ENCODE results near the gene DERL2. TPM values are rescaled to one million over a fixed set of nuclear protein-coding genes. Genes with fewer than 3 reads are reported as not detected.

The DERL2 gene
- total RNA-seq, 1 experiment from 2014 or later = 56.7 TPM

DNA sequence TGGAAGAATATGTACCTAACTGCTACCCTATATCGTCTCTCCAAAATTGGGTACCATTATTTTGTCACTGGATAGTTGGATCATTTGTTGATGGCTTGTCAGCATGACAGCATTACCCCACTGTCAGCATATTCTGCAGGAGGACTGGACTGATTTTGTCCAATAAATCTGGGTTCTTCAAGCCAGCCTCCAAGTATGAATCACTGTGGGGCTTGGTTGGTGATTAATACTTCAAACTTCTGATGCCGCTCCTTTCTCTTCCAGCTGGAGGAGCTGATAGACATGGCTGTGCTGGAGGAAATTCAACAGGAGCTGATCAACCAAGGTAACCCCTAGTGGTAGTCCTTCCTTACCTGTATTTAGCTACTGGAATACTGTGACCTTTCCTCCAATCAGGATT is 63.5 kb downstream of the DERL2 start:
- Mint-ChIP-seq H3K9me3 (ENCODE audit: low read depth, unreplicated experiment) (no peaks in the 10 kb centered on the region), H3K4me3 (ENCODE audit: low read depth, unreplicated experiment) (no peak overlapping the region), H3K27me3 (ENCODE audit: unreplicated experiment) (no peaks in the 10 kb centered on the region), H3K4me1 (ENCODE audit: low read depth, unreplicated experiment) (peaks cover 12% of the 10 kb centered on the region), H3K27ac (ENCODE audit: unreplicated experiment) (no peak overlapping the region), H3K36me3 (ENCODE audit: insufficient read depth, unreplicated experiment) (peaks cover 46% of the 10 kb centered on the region)
- intact Hi-C loops (cut with micrococcal nuclease; ENCODE audit: unreplicated experiment) = no loop called here
- no TSS peak for BruUV-seq (replicated peaks)
- no peak for DNase-seq
- CTCF ChIA-PET = interaction anchor here (1.9 kb wide), 1 partner anchor 17 kb away, joined by 10 read pairs; the partner anchor contains the start of gene C1QBP
- no peak for TF ChIP-seq CTCF (IDR thresholded peaks at IDR 0.05; ENCODE audit: unreplicated experiment)

Other genes with a start within 250 kb of the DERL2 start
- 29.2 and 33.5 TPM in 2 replicates for gene RABEP1, start 203.9 kb downstream of the DERL2 start, total RNA-seq (2022)
- gene NUP88, start 66.5 kb downstream of the DERL2 start, total RNA-seq (2022) = 67.2 and 70.9 TPM in 2 replicates
- gene RPAIN, start 66.0 kb downstream of the DERL2 start, total RNA-seq (2022) = 36.7 and 42.0 TPM in 2 replicates
- gene C1QBP, start 47.0 kb downstream of the DERL2 start, total RNA-seq (2022) = 124 and 128 TPM in 2 replicates
- gene DHX33, start 17.2 kb downstream of the DERL2 start, total RNA-seq (2022) = 17.5 and 19.0 TPM in 2 replicates
- gene MIS12, start 388 bp upstream of the DERL2 start, total RNA-seq (2022) = 13.6 and 15.9 TPM in 2 replicates
- gene NLRP1, start 98.3 kb upstream of the DERL2 start, total RNA-seq (2022) = 0.57 and 1.2 TPM in 2 replicates